ENCODE results near the gene KIF26A. TPM values are rescaled to one million over a fixed set of nuclear protein-coding genes. Genes with fewer than 3 reads are reported as not detected.

The KIF26A gene
- total RNA-seq, 2 donors from 2014 or later = 2.0 to 3.9 TPM

DNA sequence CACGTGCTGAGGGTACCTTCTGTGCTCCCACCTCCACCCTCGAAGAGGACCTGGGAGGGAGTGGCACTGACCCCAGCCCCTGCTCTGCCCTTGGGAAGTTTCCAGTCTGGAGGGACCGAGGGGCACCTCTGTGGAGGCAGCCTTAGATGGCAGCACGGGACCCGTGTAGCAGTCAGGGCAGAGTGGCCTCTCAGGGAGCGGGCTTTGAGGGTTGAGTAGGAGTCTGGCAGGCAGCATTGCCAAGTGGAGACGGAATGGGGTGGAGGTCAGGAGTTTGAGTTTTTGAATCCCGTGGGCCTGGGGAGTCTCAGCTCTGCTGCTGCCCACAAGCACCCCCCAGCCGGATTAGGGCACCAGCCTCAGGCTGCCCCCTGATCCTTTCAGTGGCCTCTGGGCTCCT lies 21.6 kb downstream of the KIF26A start:
- H3K27me3 ChIP-seq (replicated peaks; ENCODE audit: insufficient read depth) = no peaks in the 10 kb centered on the region
- no peaks in the 10 kb centered on the region for H3K36me3 ChIP-seq
- TF ChIP-seq, protein P1, sequence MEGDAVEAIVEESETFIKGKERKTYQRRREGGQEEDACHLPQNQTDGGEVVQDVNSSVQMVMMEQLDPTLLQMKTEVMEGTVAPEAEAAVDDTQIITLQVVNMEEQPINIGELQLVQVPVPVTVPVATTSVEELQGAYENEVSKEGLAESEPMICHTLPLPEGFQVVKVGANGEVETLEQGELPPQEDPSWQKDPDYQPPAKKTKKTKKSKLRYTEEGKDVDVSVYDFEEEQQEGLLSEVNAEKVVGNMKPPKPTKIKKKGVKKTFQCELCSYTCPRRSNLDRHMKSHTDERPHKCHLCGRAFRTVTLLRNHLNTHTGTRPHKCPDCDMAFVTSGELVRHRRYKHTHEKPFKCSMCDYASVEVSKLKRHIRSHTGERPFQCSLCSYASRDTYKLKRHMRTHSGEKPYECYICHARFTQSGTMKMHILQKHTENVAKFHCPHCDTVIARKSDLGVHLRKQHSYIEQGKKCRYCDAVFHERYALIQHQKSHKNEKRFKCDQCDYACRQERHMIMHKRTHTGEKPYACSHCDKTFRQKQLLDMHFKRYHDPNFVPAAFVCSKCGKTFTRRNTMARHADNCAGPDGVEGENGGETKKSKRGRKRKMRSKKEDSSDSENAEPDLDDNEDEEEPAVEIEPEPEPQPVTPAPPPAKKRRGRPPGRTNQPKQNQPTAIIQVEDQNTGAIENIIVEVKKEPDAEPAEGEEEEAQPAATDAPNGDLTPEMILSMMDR (IDR thresholded peaks at IDR 0.05) = no peak
- DNase-seq (ENCODE audit: low spot score) (no peak), ATAC-seq (ENCODE audit: insufficient number of reproducible peaks, low FRiP score, low read depth) (no peak)
- no peaks in the 10 kb centered on the region for H3K9me3 ChIP-seq
- no peaks in the 10 kb centered on the region for H3K4me1 ChIP-seq (ENCODE audit: control insufficient read depth in 1 of 2, low read depth in 2 of 2)
- H3K27ac ChIP-seq = no peak overlapping the region
- H3K4me3 ChIP-seq = no peak overlapping the region

DNA sequence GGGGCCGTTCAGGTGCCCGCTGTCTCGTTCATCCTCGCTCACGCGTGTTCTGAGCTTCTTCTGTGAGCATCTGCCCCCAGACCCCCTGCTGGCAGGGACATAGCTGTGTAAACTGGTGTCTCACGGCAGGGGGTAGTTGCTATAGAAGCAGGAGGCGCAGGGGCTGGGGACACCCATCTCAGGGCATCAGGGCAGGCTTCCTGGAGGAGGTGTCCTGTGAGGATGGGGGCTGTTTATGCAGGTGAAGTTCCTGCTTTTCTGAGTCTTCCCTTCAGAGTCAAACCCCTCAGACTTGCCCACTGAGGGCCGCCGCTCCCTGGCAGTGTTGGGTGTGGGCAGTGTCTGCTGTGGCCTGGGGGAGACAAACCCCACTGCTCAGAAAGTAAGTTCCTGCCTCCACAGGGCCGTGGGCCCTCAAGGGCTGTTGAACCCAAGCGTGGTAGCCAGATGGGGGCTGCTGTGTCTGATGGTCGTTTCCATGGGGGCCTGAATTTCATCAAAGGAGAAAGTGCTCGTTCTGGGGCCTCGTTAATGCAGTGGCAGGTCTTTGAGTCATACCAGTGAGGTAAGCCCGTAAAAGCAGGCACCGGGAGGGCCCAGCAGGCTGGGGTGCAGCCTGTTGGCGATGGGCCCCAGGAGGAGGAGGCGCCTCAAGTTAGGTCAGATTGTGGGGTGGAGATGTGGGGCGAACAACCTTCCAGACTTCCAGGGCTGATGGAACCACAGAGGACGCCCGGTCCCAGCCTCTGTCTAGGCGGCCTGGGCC lies 23.4 kb downstream of the KIF26A start:
- H3K4me3 ChIP-seq = no peak overlapping the region
- no peak overlapping the region for H3K27ac ChIP-seq
- H3K36me3 ChIP-seq = no peaks in the 10 kb centered on the region
- H3K9me3 ChIP-seq = no peaks in the 10 kb centered on the region
- H3K27me3 ChIP-seq (replicated peaks; ENCODE audit: insufficient read depth) = no peaks in the 10 kb centered on the region
- TF ChIP-seq, protein P1 (IDR thresholded peaks at IDR 0.05) = no peak
- ATAC-seq (ENCODE audit: insufficient number of reproducible peaks, low FRiP score, low read depth) (no peak), DNase-seq (ENCODE audit: low spot score) (no peak)
- H3K4me1 ChIP-seq (ENCODE audit: control insufficient read depth in 1 of 2, low read depth in 2 of 2) = no peaks in the 10 kb centered on the region

DNA sequence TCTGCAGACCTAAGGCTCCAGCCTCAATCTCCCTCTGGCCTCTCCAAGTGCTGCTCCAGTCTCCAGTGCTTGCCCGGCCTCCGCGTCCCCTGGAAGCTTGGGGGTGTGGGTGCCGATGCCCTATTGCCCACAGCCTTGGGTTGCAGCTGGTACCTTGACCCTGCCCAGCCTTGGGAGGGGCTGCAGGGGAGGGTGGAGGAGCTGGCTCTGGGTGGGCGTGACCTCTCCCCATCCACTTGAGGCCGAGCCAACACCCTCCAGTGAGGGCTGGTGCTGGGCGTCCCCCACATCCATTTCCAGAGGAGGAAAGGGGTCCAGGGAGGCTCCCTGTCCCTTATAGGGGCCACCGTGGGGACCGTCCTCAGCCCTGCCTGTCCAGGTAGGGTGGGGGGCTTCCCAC lies 24.1 kb downstream of the KIF26A start:
- no peak overlapping the region for H3K4me3 ChIP-seq
- no peaks in the 10 kb centered on the region for H3K27me3 ChIP-seq (replicated peaks; ENCODE audit: insufficient read depth)
- TF ChIP-seq, protein P1 (IDR thresholded peaks at IDR 0.05) = no peak
- H3K27ac ChIP-seq = no peak overlapping the region
- no peaks in the 10 kb centered on the region for H3K36me3 ChIP-seq
- no peaks in the 10 kb centered on the region for H3K4me1 ChIP-seq (ENCODE audit: control insufficient read depth in 1 of 2, low read depth in 2 of 2)
- H3K9me3 ChIP-seq = no peaks in the 10 kb centered on the region
- DNase-seq (ENCODE audit: low spot score) = no peak
- no peak for ATAC-seq (ENCODE audit: insufficient number of reproducible peaks, low FRiP score, low read depth)

DNA sequence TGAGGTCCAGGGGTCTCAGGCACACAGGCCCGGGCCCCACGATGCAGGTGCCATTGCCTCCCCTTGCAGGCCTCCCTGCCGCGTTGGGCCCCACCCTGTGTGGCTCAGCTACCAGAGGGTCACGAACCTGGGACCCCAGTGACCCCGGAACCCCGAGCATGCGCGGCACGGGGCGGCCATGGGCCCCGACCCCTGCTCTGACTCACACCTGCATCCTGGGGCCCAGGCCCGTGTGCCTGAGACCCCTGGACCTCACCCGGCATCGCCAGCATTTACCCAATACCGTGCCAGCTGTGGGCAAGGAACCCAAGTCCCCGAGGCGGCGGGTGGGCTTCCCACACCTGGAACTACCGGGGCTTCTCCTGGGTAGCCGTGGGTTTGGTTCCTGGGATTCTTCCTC lies 25.2 kb downstream of the KIF26A start:
- no peaks in the 10 kb centered on the region for H3K27me3 ChIP-seq (replicated peaks; ENCODE audit: insufficient read depth)
- no peaks in the 10 kb centered on the region for H3K4me1 ChIP-seq (ENCODE audit: control insufficient read depth in 1 of 2, low read depth in 2 of 2)
- ATAC-seq (ENCODE audit: insufficient number of reproducible peaks, low FRiP score, low read depth) = no peak
- no peaks in the 10 kb centered on the region for H3K36me3 ChIP-seq
- H3K27ac ChIP-seq = no peak overlapping the region
- H3K4me3 ChIP-seq = no peak overlapping the region
- no peaks in the 10 kb centered on the region for H3K9me3 ChIP-seq
- TF ChIP-seq, protein P1 (IDR thresholded peaks at IDR 0.05) = no peak
- DNase-seq (ENCODE audit: low spot score) = no peak

DNA sequence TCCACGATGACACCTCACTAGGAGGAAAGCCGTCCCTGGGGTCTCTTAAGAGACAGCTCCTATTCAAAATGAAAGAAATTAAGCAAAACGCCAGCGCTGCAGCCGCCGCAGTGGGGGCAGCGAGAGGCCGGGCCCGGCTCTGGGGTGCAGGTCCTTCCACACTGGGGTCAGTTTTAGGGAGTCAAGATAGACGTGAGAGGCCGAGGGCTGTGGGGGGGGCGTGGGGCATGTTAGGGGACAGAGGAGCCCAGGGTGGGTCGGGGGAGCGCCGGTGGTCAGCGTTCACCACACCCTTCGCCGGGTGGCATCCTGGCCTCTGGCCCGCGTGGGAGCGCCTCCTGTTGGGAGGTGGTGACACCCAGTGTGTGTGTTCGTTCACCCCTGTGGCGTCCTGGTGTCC lies 25.7 kb downstream of the KIF26A start:
- no peaks in the 10 kb centered on the region for H3K9me3 ChIP-seq
- TF ChIP-seq, protein P1 (IDR thresholded peaks at IDR 0.05) = no peak
- H3K27ac ChIP-seq = no peak overlapping the region
- H3K27me3 ChIP-seq (replicated peaks; ENCODE audit: insufficient read depth) = no peaks in the 10 kb centered on the region
- H3K4me1 ChIP-seq (ENCODE audit: control insufficient read depth in 1 of 2, low read depth in 2 of 2) = no peaks in the 10 kb centered on the region
- ATAC-seq (ENCODE audit: insufficient number of reproducible peaks, low FRiP score, low read depth) = no peak
- DNase-seq (ENCODE audit: low spot score) = no peak
- no peak overlapping the region for H3K4me3 ChIP-seq
- H3K36me3 ChIP-seq = no peaks in the 10 kb centered on the region

Data from thoracic aorta (tissue), 2 donors.